Activated gamma-delta T cell (primary cell): ENCODE results near the gene SIGLEC14.
"Not testable (repeated sequence)": the region's sequence is repeated elsewhere in the genome, so short reads cannot be mapped to it uniquely, and the experiment has no call there.

Experiments
- DNase-seq: peaks from one replicate; lab custom pipeline; 2025; lab: John Stamatoyannopoulos, UW
- total RNA-seq, 2 donors: gene quantifications; one replicate each; lab custom pipeline; 2026; lab: John Stamatoyannopoulos, UW

Gene SIGLEC14
- 0 reads per million in 2 donors for total RNA-seq

- DNase-seq: not testable (repeated sequence)
Measured at GRCh38 chr19:51646730-51647129, at the start of gene SIGLEC14. Gene SIGLEC14, minus strand, starts transcription at chr19:51646825. Its CDS starts 66 bp downstream, at chr19:51646759.

DNA sequence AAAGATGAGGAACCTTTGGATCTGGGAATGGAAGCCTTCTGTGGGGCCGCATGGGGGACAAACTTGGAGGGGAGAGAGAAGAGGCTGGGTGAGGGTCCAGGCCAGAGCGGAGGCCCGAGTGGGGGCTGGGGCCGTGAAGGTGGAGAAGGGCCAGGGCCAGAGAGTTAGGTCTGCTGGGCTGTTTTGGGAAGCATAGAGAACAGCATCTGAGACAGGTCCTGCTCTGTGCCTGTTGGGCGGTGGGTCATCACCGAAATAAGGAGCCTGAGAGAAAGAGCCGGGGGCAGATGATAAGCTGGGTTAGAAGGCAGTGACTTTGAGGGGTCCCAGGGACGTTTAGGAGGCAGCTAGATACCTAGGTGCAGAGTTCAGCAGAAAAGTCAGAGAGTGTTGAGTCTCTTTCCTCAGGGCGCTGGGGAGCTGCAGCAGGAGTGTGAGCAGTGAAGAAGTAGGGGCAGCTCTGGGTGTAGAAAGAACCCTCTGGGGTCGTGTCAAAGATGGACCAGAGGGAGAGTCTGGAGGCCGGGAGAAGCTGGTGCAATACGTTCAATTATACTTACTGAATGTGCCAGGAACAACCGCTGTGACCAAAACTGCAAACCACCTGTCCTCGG, 49.2 kb upstream of the SIGLEC14 start:
- DNase-seq: no peak

GRCh38 chr19:51695088-51695487, 48.5 kb upstream of the SIGLEC14 start:
- DNase-seq: no peak

DNA sequence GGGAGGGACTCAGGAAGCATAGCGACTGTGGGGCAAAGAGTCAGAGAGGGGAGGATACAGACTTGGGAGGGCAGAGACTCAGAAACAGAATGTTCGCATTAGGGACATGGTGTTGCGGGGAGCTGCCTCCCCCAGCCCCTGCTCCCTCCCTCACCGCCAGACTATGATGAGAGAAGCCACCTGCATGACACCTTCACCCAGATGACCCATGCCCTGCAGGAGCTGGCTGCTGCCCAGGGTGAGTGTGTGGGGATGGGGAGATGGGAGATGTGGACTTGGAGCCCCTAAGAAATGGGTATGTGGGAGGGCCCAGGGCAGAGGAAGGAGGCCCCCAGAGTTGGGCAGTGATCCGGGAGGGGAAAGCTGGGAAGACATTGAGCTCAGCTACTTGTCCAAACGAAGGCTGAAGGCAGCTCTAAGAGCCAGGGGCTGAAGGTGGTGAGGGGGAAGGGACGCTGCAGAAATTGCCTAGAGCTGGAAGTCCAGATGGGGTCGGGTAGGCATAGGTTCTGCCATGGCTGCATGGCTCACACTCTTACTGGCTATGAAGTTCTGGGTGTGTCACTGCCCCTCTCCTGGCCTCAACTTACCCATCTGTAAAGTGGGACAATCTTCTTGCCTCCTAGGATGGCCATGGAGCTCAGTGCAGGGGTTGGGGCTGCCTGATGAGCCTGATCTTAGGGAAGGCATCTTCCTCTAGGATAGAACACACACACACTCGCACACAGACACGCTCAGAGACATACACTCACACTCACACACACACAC, 47.9 kb upstream of the SIGLEC14 start:
- DNase-seq: no peak

GRCh38 chr19:51693819-51694218, 47.2 kb upstream of the SIGLEC14 start:
- DNase-seq: no peak

DNA sequence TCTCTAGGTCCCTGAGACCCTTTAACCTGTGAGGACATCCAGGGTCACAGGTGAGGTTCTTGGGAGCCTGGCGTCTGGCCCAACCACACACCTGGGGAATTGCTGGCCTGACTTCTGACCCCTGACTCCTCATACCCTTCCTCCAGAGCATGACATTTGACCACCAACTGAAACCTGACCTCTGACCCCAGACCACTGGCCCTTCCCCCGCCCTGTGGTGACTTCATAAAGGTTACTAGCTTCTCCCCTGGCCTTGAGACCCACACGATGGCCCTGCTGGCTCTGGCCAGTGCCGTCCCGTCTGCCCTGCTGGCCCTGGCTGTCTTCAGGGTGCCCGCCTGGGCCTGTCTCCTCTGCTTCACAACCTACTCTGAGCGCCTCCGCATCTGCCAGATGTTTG, 46.6 kb upstream of the SIGLEC14 start, which contains the start of gene SPACA6:
SPACA6 (plus strand) TSS at position 71 of the 400 bp plus-strand sequence; CDS start at position 268, 197 bp downstream.
- no peak for DNase-seq

DNA sequence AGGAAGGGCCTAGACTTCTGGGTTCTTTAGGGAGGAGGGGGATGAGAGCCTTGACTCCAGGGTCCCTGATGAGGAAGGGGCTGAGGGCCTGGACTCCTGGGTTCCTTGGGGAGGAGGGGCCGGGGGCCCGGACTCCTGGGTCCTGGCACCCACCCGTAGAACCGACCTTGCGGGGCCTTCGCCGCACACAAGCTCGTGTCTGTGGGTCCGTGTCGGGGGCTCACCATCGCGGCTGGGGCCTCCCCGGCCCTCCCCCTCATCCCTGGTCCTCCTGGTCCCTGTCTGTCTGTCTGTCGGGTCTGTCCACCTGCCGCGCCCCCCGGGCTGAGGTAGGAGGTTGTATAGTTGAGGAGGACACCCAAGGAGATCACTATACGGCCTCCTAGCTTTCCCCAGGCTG, 45.8 kb upstream of the SIGLEC14 start:
- no peak for DNase-seq

DNA sequence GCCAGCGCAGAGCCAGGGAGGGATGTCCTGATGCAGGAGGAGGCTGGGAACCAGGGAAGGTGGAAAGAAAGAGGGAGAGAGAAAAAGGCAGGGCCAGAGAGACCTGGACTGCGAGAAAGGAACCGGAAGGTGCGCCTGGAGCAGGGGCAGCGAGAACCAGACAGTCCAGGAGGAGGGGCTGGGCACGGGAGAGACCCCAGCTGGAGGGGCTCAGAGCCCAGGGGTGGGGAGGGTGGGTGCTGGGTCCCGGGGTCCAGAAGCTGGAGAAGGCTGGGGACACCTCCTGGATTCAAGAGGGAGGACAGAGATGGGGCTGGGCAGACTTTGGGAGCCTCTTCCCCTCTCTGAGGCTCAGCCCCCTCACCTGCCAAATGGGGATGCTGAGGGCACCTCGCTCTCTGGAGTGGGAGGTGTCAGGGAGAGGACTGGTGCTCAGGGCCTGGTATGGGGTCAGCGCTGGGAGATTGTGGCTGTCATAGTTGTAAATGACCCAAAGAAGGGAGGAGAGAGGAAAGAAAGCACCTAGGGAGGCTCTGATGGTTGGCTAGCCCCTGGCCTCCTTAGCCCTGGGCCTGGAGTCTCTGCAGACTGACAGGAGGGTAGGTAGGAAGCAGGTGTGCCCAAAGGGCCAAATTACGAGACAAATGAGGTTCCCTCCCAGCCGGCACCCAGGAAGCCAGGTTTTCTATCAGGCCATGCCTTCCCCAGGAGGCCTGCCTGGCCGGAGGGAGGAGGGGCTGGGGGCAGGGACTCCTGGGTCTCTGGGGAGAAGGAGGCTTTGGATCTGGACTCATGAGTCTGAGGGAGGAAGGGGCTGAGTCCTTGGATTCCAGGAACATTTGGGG, 45.2 kb upstream of the SIGLEC14 start:
- DNase-seq: no peak

DNA sequence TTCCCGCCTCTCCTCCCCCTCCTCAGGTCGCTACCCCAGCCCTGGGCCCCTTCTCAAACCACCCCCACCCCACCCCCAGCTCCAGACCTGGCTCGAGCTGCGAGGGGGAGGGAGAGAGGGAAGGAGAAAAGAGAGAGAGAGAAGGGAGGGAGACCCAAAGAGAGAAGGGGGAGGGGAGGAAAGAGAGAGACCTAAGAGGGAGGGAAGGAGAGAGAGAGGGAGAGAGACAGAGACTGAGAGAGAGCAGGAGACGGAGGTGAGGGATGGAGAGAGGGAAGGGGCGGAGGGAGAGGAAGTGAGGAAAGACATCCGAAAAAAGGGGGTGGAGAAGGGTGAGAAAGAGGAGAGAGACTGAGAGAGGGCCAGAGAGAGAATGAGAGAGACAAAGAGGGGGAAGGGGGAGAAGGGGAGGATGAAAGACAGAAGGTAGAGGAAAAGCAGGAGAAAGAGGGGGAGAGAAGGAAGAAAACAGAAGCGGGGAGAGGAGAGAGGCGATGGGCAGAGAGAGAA, 44.5 kb upstream of the SIGLEC14 start:
- DNase-seq: no peak

GRCh38 chr19:51690454-51691073, 43.9 kb upstream of the SIGLEC14 start:
- no peak for DNase-seq

- DNase-seq: no peak
Measured at GRCh38 chr19:51689751-51690453, 43.3 kb upstream of the SIGLEC14 start.

- DNase-seq: no peak
Measured at GRCh38 chr19:51688671-51689571, 42.3 kb upstream of the SIGLEC14 start.

- no peak for DNase-seq
Measured at GRCh38 chr19:51687791-51688670, 41.4 kb upstream of the SIGLEC14 start.

- DNase-seq: no peak
Measured at GRCh38 chr19:51686171-51686570, 39.5 kb upstream of the SIGLEC14 start.

DNA sequence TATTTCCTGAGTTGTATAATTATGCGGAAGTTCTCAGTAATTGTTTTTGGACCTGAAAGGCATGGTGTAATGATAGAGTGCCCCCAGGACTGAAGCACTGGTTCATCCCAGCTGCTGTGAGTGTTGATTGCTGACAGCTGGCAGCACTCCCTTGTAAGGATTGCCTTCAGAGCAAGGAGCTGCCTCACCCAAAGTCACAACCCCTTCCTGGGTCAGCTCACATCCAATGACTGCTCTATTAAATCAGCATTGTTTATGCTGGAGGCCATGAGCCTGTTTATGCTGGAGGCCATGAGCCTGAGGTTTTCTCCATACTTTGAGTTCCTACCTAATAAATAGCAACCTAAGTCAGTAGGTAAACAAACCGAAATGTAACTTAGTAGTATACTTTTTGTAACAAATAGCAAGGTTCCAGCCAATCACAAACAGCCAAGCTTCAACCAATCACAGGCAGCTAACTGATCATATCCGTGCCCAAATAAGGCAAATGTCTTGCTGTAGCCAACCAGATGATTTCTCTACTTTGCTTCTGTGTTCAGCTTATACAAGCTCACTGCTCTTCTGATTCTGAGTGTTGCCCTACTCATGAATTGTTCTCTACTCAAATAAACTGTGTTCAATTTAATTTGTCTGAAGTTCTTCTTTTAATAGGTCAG, 34.8 kb upstream of the SIGLEC14 start:
- no peak for DNase-seq

GRCh38 chr19:51680474-51680873, 33.8 kb upstream of the SIGLEC14 start:
- no peak for DNase-seq

DNA sequence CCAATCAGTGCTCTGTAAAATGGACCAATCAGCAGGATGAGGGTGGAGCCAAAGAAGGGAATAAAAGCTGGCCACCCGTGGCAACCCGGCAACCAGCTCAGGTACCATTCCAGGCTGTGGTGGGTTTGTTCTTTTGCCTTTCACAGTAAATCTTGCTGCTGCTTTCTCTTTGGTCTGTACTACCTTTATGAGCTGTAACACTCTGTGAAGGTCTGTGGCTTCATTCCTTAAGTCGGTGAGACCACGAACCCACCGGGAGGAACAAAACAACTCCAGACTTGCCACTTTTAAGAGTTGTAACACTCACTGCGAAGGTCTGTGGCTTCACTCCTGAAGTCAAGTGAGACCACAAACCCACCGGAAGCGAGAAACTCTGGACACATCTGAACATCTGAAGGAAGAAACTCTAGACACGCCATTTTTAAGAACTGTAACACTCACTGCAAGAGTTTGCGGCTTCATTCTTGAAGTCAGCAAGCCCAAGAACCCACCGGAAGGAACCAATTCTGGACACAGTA, 30.0 kb upstream of the SIGLEC14 start:
- DNase-seq: no peak

GRCh38 chr19:51675911-51676565, 29.4 kb upstream of the SIGLEC14 start:
- DNase-seq: not testable (repeated sequence)
